AG09319 (cell line): ENCODE results near the gene TOX2.

Source experiments
- DNase-seq: peaks from one replicate; pipeline ENCODE4 v3.0.0-alpha.2; 2010; ENCODE audit warnings: low read depth; ENCODE audit errors: extremely low read depth
- CTCF ChIP-seq: IDR thresholded peaks from 2 replicates; pipeline ENCODE4 v1.5.1; 2011; ENCODE audit warnings: low read depth, mild to moderate bottlenecking, inconsistent platforms, low read length, moderate library complexity

The TOX2 gene

GRCh38 chr20:43994486-43995100, 79.9 kb downstream of the TOX2 start:
- no peak for DNase-seq
- TF ChIP-seq CTCF = no peak

- no peak for DNase-seq
- TF ChIP-seq CTCF = no peak
Measured at GRCh38 chr20:43995645-43996044, 81.0 kb downstream of the TOX2 start.

- TF ChIP-seq CTCF = no peak
- no peak for DNase-seq
Measured at GRCh38 chr20:43996240-43996930, 81.7 kb downstream of the TOX2 start.

- DNase-seq = no peak
- no peak for TF ChIP-seq CTCF
Measured at GRCh38 chr20:43999848-44000247, 85.2 kb downstream of the TOX2 start.

- no peak for DNase-seq
- TF ChIP-seq CTCF = no peak
Measured at GRCh38 chr20:44001667-44002596, 87.3 kb downstream of the TOX2 start.

GRCh38 chr20:44002861-44003260, 88.2 kb downstream of the TOX2 start:
- no peak for TF ChIP-seq CTCF
- no peak for DNase-seq

GRCh38 chr20:44003609-44004008, 89.0 kb downstream of the TOX2 start:
- TF ChIP-seq CTCF = no peak
- DNase-seq = no peak
